CD4-positive, alpha-beta T cell treated with Interleukin-17A for 1 hour (primary cell): ENCODE results near the gene GAB2.
"Not testable (repeated sequence)": the region's sequence is repeated elsewhere in the genome, so short reads cannot be mapped to it uniquely, and the experiment has no call there.

Source experiments
- DNase-seq: peaks from one replicate; pipeline ENCODE4 v3.0.0-alpha.2; 2020

Gene GAB2

DNA sequence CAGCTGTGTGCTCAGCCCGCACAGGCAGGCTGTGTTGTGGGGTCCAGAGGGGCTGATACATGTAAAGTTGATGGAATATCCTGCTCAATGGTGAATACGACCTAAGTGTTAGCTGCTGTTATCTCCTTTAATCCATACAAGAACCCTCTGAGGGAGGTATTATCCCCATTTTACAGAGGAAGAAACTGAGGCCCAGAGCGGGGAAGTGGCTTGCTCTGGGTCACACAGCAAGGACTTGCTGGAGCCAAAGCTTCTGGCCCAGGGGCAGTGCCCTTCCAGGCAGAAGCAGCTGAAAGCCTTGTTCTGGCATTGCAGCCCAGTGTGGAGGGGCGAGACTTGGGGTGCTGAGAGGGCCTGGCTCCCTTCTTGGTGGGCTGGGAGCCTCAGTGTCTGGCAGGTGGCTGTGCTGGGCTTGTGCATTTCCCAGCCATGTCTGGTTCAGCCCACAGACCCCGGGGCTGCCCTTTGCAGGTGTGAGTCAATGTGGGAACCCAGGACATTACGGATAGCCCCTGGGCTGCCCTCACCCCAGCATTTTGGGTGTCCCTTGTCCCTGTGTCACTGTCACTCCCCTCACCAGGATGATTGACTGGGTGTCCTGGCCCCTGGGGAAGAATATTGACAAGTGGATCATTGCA, 218.5 kb downstream of the GAB2 start:
- DNase-seq: no peak

DNA sequence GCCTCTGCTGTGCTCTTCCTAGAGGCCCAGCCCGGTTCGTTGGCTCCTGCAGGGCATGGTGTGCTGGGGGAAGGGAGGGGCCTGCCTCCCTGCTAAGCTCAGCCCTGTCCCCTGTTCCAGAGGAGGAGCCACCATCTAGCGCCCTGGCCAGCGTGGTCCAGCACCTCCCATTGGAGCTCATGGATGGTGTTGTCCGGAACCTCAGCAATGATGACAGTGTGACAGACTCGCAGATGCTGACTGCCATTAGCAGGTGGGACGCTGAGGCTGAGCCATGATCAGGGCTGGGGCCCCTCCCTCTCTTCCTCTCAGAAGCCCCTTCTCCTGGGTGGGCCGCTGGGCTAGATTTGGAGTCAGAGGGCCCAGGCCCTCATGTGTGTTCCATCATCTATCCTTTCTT, 219.8 kb downstream of the GAB2 start:
- DNase-seq: no peak

DNA sequence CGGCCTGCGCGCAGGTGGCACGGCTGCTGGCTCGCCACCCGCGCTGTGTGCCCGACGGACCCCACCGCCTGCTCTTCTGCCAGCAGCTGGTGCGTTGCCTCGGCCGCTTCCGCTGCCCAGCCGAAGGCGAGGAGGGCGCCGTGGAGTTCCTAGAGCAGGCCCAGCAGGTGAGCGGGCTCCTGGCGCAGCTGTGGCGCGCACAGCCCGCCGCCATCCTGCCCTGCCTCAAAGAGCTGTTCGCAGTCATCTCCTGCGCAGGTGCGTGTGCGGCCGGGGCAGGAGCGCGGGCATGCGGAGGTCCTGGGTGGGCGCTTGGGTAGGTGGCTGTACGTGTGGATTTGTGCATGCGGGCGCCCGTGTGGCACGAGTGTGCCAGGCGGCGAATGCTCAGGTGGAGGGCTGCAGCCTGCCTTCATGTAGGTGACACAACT, 220.9 kb downstream of the GAB2 start:
- no peak for DNase-seq

DNA sequence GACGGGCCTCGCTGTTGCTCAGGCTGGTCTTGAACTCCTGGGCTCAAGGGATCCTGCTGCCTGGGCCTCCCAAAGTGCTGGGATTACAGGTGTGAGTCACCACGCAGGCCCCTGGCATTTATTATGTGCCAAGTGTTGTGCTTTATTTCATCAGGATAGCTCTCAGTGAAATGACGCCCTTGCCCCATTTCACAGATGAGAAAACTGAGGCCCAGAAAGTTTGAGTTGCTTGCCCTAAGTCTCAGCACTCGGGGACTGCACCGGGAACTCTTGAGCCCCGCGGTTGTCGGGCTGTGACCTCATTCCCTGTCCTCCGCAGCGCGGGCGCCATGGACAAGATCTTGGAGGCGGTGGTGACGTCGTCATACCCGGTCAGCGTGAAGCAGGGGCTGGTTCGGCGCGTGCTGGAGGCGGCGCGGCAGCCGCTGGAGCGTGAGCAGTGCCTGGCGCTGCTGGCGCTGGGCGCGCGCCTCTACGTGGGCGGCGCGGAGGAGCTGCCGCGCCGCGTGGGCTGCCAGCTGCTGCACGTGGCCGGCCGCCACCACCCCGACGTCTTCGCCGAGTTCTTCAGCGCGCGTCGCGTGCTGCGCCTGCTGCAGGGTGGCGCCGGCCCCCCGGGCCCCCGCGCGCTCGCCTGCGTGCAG, 221.6 kb downstream of the GAB2 start:
- no peak for DNase-seq

DNA sequence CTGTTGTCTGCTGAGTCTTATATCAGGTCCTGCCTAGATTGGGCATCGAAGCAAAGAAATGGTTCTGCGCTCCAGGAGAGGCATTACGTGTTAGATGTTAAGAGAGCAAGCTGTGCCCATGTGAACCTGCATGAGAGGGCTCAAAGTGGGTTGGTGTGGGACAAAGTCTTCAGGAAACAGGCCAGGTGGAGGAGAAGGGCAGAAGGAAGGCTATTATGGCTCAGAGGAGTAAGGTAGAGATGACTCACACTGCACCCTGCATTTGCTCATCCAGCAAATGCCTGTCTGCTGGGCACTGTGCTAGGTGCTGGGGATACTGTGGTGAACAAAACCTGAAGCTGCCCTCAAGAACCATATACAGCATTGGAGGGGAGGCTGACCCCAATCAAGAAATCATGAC, 223.1 kb downstream of the GAB2 start:
- DNase-seq: no peak

DNA sequence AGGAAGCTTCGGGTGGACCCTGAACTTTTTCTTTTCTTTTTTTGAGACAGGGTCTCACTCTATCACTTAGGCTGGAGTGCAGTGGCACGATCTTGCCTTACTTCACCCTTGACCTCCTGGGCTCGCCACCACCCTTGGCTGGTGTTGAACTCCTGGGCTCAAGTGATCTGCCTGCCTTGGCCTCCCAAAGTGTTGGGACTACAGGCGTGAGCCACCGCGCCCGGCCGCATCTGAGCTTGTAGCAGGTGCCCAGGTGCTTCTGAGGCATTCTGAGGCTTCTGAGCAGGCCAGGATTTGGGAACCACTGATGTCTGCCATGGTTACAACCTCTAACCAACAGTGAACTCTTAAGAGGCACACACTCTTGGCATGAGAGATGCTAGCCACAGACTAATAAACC, 223.8 kb downstream of the GAB2 start:
- no peak for DNase-seq

DNA sequence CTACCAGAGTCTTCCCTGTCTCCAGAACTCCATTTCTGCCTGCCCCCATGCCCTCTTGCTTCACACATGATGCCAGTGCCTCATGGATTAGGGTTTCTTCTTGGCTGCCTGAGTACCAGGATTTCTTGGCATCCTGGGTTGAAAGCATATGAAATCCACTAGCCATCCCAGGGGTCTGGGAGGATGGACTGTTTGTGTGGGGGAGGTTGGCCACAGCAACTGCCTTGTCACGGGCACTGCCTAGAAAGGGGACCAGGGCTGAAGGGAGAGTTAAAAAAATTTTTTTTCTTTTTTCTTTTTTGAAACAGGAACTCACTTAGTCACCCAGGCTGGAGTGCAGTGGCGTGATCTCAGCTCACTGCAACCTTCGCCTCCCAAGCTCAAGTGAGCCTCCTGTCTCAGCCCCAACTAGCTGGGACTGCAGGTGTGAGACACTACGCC, 224.7 kb downstream of the GAB2 start:
- DNase-seq: no peak

DNA sequence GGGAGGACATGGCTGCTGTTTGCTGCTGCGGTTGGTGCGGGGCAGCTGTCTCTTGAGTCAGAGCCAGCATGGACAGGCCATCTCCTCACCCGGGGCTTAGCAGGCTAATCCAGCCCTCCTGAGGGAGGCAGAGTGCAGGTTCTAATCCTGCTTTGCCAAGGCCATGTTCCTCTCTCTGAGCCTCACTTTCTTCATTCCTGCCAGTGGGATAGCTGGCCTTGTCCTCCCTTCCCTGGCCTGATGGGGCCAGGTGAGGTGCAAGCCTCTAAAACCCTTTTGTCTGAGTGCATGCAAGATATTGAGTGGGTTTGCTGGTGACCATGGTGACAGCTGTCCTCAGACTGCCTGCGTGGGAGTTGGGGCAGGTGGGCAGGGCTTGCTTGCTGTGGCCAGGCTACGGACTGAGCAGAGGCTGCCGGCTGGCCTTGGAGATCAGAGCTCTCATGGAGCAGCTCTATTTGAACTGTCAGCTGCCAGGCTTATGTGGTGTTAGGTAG, 225.3 kb downstream of the GAB2 start:
- no peak for DNase-seq

DNA sequence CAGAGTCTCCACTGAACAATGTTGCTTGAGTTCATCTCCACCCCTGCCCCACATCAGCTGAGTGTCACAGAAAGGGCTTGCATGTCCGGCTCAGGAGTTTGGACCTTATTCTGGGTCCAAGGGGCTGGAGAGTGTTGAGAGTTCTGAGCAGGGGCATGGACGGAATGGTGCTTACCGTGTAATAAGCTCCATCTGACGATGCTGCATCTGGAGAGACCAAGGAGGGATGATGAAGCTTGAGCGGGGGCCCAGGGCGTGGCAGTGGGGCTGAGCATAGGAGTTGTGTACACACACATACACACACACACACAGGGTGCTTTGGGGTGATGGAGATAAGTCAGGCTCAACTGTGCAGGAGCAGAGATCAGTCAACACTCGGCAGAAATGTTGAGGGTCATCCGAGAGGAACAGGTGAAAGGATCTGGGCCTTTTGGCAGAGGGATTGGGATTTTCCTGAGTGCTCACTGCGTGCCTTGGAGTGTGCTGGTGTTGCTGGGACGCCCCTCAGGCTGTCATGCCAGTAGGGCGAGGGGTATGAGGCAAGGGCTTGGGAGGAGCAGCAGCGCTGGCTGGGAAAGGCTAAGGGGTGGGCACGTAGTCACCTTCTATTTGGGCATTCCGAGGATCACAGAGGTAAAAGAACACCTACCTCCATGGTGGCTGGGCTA, 226.6 kb downstream of the GAB2 start:
- no peak for DNase-seq

DNA sequence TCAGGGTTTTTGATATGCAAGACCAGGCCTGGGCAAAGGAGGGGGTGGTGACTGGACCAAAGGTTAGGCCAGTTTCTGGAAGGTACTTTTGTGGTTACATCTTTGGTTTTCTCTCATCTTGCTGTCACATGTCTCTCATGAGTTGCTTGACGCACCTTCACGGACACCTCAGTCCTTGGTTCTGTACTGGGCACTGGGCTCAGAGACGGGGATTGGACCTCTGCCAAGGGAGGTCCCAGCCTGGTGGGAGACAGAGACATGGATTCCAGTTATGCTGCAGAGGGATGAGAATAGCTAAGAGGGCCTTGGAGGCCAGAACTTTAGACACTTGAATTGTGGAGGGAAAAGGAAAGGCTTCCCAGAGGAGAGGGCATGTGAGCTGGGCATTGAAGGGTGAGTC, 227.2 kb downstream of the GAB2 start:
- no peak for DNase-seq

DNA sequence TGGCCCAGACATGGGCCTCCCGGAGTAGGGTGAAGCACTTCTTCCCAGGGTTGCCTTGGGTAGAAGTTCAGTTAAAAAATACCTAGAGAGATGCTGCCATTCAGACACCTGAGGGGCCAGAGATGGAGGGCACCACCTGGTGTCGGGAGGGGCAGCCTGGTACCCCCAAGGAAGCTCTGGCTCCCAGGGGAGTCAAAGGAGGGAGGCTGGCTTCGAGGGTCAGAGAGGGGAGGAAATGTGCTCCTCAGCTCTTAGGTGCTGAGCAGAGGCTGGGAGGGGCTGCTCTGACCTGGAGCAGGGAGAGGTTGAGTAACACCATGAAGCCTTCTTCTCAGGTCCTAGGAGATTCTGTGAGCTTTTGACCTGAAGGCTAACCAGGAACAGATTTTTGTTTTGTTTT, 227.8 kb downstream of the GAB2 start:
- no peak for DNase-seq

DNA sequence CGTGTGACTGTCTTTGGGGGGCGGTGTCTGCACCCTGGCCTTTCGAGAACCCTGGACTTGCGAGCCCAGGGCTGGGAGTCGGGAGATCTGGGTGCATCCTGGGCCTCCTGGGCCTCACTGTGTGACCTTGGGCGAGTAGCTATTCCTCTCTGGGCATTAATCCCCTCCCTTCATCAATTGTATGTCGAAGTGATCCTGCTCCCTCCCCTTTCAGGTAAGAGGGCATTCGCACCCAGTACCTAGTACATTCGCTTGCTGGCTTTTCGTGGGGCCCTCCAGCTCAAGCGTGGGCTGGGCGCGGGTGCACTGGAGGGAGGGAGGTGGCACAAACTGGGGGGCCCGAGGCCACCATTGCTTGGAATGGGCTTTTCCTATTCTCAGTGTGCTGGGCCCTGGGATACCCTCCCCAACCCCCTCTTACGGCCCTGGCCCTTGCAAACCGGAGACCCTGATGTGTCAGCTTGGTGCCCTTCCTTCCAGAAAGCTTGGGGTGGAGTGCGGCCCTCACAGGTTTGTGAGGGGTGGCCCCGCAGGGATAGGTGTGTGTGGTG, 228.4 kb downstream of the GAB2 start:
- DNase-seq: no peak

DNA sequence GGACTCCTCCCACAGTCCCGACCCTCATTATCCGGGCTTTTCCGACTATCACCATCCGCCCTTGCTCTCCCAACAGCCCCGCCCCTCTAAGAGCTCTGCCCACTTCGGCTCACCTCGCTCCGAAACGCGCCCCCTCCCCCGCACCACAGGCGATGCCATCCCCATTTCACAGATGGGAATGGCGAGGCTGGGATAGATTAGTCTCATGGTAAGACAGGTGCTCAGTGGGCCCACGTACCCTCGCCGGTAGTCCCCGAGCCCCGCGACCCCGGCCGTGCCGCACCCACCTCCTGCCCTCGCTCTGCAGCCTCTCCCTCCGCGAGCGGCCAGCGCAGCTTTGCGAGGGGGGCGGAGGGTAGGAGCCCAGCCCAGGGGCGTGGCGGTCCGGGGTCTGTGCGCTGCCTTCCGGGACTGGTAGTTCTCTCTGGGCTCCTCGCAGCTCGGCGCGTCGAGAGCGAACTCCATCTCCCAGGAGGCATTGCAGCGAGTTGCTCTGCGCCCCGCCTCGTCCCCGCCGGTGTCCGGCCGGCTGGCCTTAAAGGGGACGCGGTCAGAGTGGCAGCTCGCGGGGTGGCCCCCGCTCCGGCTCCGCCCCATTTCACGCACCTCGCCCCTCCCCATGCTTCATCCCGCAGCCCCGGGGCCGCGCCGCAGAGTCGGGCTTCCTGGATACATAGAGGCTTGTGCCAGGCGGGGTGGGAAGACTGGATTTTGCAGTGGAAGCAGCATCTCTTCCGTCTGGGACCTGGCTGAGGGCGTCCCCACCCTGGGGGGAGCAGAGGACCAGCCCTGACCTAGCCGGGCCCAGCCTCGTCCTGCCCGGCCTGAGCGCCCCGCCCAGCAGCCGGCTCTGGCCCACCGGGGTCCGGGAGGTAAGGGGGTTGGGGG, 229.1 kb downstream of the GAB2 start, which contains the start of the genes KCTD21 and USP35:
Gene KCTD21, minus strand, starts transcription at position 341 of the 888 bp plus-strand sequence. CDS start 14,072 bp downstream, outside the sequence.
Gene USP35, plus strand, starts transcription at position 634 of the 888 bp plus-strand sequence. CDS start 7,327 bp downstream, outside the sequence.
- DNase-seq: peak; percentile 92

DNA sequence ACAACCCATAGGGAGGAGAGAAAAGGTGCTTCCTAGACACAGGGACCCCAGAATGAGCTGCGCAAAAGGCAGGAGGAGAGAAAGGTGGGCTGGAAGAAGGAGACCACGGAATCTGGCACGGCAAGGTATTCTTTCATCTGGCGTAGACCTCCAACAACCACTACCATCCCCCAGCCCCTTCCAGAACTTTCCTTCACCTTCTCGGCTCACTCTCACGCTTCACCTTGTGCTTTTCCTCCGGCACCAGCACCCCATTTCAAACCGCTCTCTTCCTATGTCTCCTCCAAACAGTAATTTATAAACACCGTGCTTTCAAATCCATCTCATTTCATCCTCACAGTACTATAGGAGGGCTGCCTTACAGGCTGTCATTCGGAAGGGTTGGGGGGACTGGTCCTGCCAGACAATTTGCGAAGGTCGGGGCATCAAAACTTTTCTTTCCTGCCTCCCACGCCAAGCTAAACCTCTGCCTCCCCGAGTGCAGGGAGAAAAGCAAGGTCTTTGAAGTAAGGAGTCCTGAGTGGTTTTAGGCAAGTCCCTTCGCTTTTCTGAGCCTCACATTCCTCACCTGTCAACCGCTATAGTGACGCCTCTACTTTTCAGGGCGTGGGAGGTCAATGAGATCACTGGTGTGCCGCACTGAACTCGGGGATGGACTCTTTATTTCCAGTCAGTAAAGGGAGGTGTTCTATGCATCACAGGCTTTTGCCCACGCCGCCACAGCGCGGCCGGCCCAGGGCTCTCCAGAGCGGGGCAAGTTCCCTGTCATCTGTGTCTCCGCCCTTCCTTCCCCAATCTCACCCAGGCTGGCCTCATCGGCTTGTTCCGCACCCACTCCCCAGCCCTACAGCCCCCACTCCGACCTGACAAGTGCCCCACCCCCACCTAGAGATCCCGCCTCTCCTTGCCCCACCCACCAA, 230.0 kb downstream of the GAB2 start:
- peak; percentile 72 for DNase-seq

DNA sequence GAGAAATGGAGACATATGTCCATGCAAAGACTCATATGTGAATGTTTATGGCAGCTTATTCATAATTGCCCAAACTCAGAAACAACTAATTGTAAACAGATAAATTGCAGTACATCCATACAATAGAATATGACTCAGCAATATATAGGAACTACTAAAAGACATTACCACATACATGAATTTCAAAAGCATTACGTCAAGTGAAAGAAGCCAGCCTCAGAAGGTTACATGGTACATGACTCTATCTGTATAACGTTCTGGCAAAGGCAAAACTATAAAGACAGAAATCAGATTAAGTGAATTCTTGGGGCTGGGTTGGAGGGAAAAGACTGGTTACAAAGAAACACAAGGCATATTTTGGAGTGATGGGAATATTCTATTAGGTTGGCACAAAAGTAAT, 236.4 kb downstream of the GAB2 start:
- DNase-seq: no peak

DNA sequence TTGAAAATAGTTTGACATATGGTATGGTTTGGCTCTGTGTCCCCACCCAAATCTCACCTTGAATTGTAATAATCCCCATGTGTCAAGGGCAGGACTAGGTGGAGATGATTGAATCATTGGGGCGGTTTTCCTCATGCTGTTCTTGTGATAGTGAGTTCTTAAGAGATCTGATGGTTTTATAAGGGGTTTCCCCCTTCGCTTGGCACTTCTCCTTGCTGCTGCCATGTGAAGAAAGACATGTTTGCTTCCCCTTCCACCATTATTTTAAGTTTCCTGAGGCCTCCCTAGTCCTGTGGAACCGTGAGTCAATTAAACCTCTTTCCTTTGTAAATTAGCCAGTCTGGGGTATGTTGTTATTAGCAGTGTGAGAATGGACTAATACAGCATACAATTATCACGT, 236.9 kb downstream of the GAB2 start:
- no peak for DNase-seq

DNA sequence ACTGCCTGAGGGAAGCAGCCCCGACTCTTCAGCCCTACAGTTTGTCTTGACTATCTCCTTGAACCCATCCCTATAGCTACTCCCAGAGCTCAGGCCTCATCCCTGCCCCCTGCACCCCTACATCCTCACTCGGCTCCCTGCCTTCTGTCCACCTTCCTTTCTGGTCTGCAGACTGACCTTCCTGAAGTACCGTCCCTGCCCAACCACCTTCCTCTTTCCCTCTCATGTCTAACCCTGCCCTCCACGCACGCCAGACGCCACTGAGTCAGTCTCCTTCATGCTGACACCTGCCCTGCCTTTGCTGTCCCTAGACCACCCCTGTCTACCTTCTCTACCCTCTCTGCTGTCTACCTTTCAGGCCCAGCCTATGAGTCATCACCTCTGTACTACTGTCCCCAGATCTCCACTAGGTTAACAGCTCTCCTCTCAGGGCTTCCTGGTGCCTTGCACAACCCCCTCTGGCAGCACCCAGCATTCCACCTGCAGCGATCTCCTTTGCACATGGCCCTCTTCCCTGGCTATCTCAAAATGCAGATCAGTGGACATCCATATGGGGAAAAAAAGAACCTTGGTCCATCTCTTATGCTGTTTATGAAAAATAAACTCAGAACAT, 238.1 kb downstream of the GAB2 start:
- DNase-seq: no peak

DNA sequence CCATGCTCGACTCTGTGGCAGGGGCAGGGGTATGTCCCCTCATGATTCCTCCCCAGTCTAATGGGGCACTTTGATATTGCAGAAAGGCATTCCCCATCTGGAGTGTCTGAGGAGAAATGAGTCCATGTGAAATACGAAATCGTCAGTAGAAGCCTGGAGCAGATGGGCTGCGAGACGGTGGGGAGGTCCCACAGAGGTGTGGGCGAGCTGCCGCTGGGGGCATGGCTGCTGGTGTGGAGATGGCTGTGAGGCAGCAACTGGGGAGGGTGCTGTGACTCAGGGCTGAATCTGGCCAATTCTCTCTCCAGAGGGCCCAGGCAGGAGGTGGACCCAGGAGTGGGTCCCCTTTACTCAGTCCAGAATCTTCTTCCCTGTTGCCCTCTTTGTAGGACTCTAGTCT, 240.4 kb downstream of the GAB2 start:
- no peak for DNase-seq

DNA sequence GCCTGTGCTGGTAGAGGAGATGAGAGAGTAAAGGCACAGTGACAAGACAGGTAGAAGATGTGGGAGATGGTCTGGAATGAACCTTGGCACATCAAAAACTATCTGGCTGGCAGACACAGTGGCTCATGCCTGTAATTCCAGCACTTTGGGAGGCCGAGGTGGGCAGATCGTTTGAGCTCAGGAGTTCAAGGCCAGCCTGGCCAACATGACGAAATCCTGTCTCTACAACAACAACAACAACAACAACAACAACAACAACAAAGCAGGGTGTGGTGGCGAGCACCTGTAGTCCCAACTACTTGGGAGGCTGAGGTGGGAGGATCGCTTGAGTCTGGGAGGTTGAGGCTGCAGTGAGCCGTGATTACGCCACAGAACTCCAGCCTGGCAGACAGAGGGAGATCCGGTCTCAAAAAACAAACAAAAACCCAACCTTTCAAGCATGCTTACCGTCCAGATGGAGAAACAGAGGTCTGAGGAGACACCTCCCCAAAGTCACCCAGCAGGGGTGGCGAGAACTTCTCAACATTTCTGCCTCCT, 240.9 kb downstream of the GAB2 start:
- no peak for DNase-seq

DNA sequence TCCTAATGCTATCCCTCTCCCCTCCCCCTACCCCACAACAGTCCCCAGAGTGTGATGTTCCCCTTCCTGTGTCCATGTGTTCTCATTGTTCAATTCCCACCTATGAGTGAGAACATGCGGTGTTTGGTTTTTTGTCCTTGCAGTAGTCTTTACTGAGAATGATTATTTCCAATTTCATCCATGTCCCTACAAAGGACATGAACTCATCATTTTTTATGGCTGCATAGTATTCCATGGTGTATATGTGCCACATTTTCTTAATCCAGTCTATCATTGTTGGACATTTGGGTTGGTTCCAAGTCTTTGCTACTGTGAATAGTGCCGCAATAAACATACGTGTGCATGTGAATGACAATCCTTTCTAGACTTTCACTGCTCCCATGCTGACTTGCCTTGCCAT, 241.8 kb downstream of the GAB2 start:
- not testable (repeated sequence) for DNase-seq

DNA sequence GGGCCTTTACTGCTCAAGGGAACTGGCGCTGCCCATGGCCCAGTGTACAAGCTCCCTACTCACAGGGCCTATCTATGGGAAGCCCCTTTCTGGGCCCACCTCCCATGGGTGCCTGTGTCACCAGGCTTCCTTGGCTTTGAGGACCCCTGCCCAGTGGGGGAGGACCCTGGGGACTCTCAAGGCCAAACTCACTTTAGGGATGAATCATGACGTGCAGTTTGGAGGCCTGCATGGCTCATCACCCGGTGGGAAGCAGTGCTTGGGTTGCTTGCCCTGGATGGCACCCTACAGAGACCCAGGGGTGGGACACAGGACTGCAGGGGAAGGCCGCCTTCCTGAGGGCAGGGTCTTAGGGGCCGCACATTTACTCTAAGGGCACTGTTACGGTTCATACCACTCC, 245.7 kb downstream of the GAB2 start:
- no peak for DNase-seq
